GM12891 (cell line): ENCODE measurements around the gene POLN.

Experiments used
- DNase-seq: peaks from one replicate; pipeline ENCODE4 v3.0.0; 2011; ENCODE audit warnings: low spot score; ENCODE audit not compliant: insufficient read length
- FAIRE-seq: peaks from 2 replicates; lab custom pipeline; 2011; peaks lifted over from hg19 to GRCh38; lab: Jason Lieb, UNC
- PAX5 ChIP-seq: IDR thresholded peaks from 2 replicates; pipeline ENCODE4 v1.6.1; 2011; ENCODE audit warnings: low read length, moderate library complexity, mild to moderate bottlenecking; ENCODE audit not compliant: insufficient read depth, severe bottlenecking
- POLR2A ChIP-seq: IDR thresholded peaks from 2 replicates; pipeline ENCODE4 v1.6.1; 2011; ENCODE audit warnings: low read depth, low read length, control low read depth
- POLR2AphosphoS5 ChIP-seq: IDR thresholded peaks from 2 replicates; pipeline ENCODE4 v1.6.1; 2011; ENCODE audit warnings: low read depth, low read length, control low read depth
- POU2F2 ChIP-seq: IDR thresholded peaks from 2 replicates; pipeline ENCODE4 v1.6.1; 2011; ENCODE audit warnings: low read depth, mild to moderate bottlenecking, control low read depth, low read length, moderate library complexity
- SPI1 ChIP-seq: IDR thresholded peaks from 2 replicates; pipeline ENCODE4 v1.6.1; 2011; ENCODE audit warnings: low read depth, low read length, control low read depth
- TAF1 ChIP-seq: IDR thresholded peaks from 2 replicates; pipeline ENCODE4 v1.6.1; 2011; ENCODE audit warnings: low read depth, low read length, control low read depth

POLN gene

GRCh38 chr4:2154215-2154740 lies 87.6 kb downstream of the POLN start:
- DNase-seq = no peak
- no peak for FAIRE-seq
- TF ChIP-seq POLR2A (no peak), POLR2AphosphoS5 (no peak), PAX5 (no peak), TAF1 (no peak), POU2F2 (no peak), SPI1 (no peak)

DNA sequence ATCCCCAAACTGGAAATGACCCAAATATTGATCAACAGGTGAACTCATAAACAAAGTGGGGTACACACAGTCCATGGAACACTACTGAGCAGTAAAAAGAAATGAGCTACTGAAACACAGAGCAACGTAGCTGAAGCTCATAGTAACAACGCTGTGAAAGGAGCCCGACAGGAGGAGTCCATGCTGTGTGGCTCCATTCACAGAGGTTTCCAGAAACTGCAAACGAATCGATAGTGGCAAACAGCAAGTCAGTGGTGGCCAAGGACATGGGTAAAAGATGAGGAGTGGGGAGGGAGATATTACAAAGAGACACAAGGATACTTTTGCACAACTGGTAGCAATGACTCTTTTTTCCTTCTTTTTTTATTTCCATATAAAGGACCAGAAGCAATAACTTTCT lies 90.4 kb downstream of the POLN start:
- no peak for FAIRE-seq
- DNase-seq = no peak
- TF ChIP-seq TAF1 (no peak), POU2F2 (no peak), POLR2AphosphoS5 (no peak), SPI1 (no peak), PAX5 (no peak), POLR2A (no peak)

DNA sequence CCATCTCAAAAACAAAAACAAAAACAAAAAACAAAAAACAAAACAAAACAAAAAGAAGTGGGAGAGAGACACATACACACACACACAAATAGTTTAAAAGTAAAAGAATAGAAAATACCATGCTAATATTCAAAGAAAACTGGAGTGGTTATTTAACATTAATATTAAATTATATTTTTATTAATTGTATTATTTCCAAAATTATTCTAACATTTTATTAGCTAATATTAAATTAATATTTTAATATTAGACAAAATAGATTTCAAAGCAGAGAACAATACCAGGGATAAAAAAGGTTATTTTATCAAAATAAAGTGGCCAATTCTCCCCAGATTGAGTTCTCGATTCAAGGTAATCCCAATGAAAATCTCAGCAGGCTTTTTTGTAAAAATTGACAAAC lies 91.8 kb downstream of the POLN start:
- TF ChIP-seq POLR2AphosphoS5 (no peak), POU2F2 (no peak), SPI1 (no peak), PAX5 (no peak), POLR2A (no peak), TAF1 (no peak)
- DNase-seq (no peak), FAIRE-seq (no peak)

- no peak for DNase-seq
- FAIRE-seq = no peak
- TF ChIP-seq PAX5 (no peak), TAF1 (no peak), POU2F2 (no peak)
Observed at GRCh38 chr4:2142630-2143427, 99.1 kb downstream of the POLN start.

- 0 out of 2 replicates have a peak, but pooled peaks have one; percentile 12 for TF ChIP-seq SPI1
- TF ChIP-seq POU2F2 = no peak
- DNase-seq = no peak
- no peak for FAIRE-seq
Observed at GRCh38 chr4:2141762-2142451, 100.0 kb downstream of the POLN start.

DNA sequence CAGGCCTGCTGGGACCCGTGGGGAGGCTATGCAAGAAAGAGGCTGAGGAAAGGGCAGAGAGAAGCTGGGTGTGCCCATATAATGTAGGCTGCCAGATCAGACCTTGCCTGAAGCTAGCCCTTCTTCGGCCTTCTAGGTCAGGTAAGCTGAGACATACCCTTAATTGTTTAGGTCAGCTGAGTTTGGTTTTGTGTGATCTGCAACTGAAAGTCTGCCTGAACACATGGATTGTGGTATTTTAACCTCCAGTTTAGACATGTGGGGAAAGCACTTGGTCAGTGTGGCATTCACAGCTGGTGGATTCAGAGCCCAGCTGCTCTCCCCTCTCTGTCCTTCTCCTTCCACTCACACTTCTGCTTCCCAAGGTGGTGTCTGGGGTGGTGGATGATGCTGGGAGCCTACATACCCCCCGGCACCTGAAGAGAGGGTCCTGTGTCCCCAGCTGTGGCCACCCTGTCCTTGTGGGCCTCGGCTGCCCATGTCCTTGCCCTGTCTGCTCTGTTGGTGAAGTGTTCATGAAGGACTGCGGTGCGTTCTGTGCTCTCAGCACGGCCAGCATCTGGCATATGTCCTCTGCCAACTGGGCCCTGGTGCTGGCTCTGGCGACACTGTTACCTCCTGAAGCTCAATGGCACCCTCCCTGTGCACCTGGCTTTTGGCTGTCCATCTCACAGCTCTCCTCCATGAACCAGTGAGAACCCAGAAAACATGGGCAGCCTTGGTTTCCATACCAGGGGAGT lies 100.7 kb downstream of the POLN start:
- no peak for FAIRE-seq
- no peak for TF ChIP-seq POU2F2
- TF ChIP-seq TAF1 = no peak
- no peak for TF ChIP-seq SPI1
- TF ChIP-seq POLR2A = no peak
- TF ChIP-seq POLR2AphosphoS5 = no peak
- no peak for TF ChIP-seq PAX5
- DNase-seq = no peak

DNA sequence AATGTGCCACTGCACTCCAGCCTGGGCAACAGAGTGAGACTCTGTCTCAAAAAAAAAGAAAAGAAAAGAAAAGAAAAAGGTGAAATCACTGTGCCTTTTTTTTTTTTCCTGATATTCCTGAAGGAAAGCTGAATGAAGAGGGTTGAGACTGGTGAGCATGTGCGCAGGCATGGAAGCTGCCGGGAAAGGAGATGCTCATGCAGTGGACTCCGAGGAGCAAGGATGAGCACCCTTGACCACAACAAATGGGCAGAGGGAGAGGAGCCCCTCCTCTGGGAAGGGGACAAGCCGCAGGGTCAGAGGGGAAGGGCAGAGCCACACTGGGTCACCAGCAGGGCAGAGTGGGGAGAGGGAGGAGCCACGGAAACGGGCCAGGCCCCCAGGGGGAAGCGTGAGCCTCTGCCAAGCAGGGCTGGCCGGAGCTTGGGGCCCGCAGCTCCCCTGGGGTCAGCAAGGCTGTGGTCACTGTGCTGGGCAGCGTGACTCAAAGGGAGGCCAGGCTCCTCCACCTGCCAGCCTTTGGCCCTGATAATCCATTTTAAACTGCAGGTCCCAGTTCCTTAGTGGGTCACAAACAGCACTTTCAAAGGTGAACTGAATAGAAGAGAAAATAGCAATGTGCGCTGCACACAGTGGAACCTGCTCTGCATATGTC lies 102.9 kb downstream of the POLN start:
- no peak for FAIRE-seq
- DNase-seq = no peak

GRCh38 chr4:2136726-2137125 lies 105.2 kb downstream of the POLN start:
- no peak for FAIRE-seq
- TF ChIP-seq PAX5 (no peak), POLR2AphosphoS5 (no peak), POU2F2 (no peak), TAF1 (no peak), SPI1 (no peak), POLR2A (no peak)
- DNase-seq = no peak

More for the DNA sequence above, 102.9 kb downstream of the POLN start:
- TF ChIP-seq TAF1 (no peak), POU2F2 (no peak), PAX5 (no peak), POLR2AphosphoS5 (no peak), SPI1 (no peak), POLR2A (no peak)

- no peak for DNase-seq
- no peak for FAIRE-seq
- TF ChIP-seq POU2F2 (no peak), TAF1 (no peak), PAX5 (no peak), POLR2AphosphoS5 (no peak), SPI1 (no peak), POLR2A (no peak)
Observed at GRCh38 chr4:2135083-2135482, 106.8 kb downstream of the POLN start.

DNA sequence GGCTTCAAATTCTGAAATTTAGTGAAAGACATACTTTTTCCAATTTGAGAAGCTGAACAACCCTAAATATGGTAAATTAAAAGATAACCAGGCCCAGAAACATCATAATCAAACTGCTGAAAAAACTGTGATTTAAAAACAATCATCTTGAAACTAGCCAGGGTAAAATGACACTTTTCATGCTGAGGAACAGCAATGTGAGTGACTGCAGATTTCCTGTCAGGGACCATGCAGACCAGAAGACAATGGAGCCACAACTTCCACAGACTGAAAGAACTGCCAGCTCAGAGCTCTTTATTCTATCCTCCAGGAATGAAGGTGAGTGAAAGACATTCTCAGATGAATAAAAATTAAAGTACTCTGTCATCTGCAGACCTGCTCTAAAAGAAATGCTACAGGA lies 109.5 kb downstream of the POLN start:
- TF ChIP-seq POU2F2 (no peak), POLR2AphosphoS5 (no peak), SPI1 (no peak), PAX5 (no peak), TAF1 (no peak), POLR2A (no peak)
- DNase-seq (no peak), FAIRE-seq (no peak)
